Fibroblast of lung (primary cell): Measurements from ENCODE around the gene PEPD. TPM values are rescaled to one million over a fixed set of nuclear protein-coding genes. Genes with fewer than 3 reads are reported as not detected.
A peak's percentile ranks its signal among the peaks of the same experiment; 100 is the strongest.

Source experiments
- DNase-seq, 2 donors: peaks; one replicate each; pipeline versions ENCODE4 v3.0.0 to v3.0.0-alpha.2; 2010; ENCODE audit warnings: low read depth in 2 of 2
- H2AFZ ChIP-seq: 2 replicates; pipeline ENCODE4 v1.5.1; 2012; ENCODE audit warnings: low read length, control low read depth, inconsistent platforms
- H3K27ac ChIP-seq: 2 replicates; pipeline ENCODE4 v1.5.1; 2011; ENCODE audit warnings: low read length, control low read depth; ENCODE audit not compliant: insufficient read depth
- H3K27me3 ChIP-seq: 2 replicates; pipeline ENCODE4 v1.5.1; 2011; ENCODE audit warnings: mild to moderate bottlenecking, low read length; ENCODE audit not compliant: control insufficient read depth, insufficient read depth
- H3K36me3 ChIP-seq: 2 replicates; pipeline ENCODE4 v1.5.1; 2011; ENCODE audit warnings: low read length; ENCODE audit not compliant: control insufficient read depth, insufficient read depth
- H3K4me1 ChIP-seq: 2 replicates; pipeline ENCODE4 v1.5.1; 2011; ENCODE audit warnings: low read length; ENCODE audit not compliant: control insufficient read depth, insufficient read depth; ENCODE audit errors: extremely low read depth
- H3K4me2 ChIP-seq: 2 replicates; pipeline ENCODE4 v1.5.1; 2011; ENCODE audit warnings: low read length, control low read depth; ENCODE audit not compliant: insufficient read depth; ENCODE audit errors: extremely low read depth
- H3K4me3 ChIP-seq, 4 experiments: fragments of 200-600 bp in 1 of 4; sonication (generic) in 1 of 4; replicated peaks in 1 of 4; 2 replicates each; pipeline ENCODE4 v1.5.1; 2011 to 2016; ENCODE audit warnings: low read length in 4 of 4, low read depth in 3 of 4, mild to moderate bottlenecking in 3 of 4, control low read depth in 2 of 4, inconsistent platforms in 1 of 4, mixed read lengths in 1 of 4; ENCODE audit not compliant: insufficient read depth in 1 of 4; ENCODE audit errors: control extremely low read depth in 1 of 4
- H3K79me2 ChIP-seq: 2 replicates; pipeline ENCODE4 v1.5.1; 2012; ENCODE audit warnings: mild to moderate bottlenecking, low read length, inconsistent platforms; ENCODE audit not compliant: control insufficient read depth, insufficient read depth
- H3K9ac ChIP-seq: 2 replicates; pipeline ENCODE4 v1.5.1; 2011; ENCODE audit warnings: mild to moderate bottlenecking, low read length, control low read depth; ENCODE audit not compliant: insufficient read depth
- H3K9me3 ChIP-seq: 2 replicates; pipeline ENCODE4 v1.5.1; 2012; ENCODE audit warnings: low read depth, low read length; ENCODE audit not compliant: control insufficient read depth, insufficient read depth
- H4K20me1 ChIP-seq: 2 replicates; pipeline ENCODE4 v1.5.1; 2011; ENCODE audit warnings: low read length; ENCODE audit not compliant: control insufficient read depth, insufficient read depth; ENCODE audit errors: extremely low read depth
- EZH2 ChIP-seq: IDR thresholded peaks from 2 replicates; pipeline ENCODE4 v1.5.1; 2012; ENCODE audit warnings: low read length, control low read depth, mild to moderate bottlenecking; ENCODE audit errors: missing control alignments
- polyA plus RNA-seq, 2 donors: library from polyadenylated mRNA; depleted of rRNA in 1 of 2; stranded (reverse) in 1 of 2; unstranded in 1 of 2; fragments of >200 nt; gene quantifications; 2 replicates each; pipeline ENCODE4 v1.2.1, GENCODE V29; 2011 to 2012; ENCODE audit warnings: missing spikeins in 1 of 2
- total RNA-seq: library from RNA; depleted of rRNA; stranded (reverse); fragments of >200 nt; gene quantifications from 2 replicates; pipeline ENCODE4 v1.2.1, GENCODE V29; 2014
- TF ChIP-seq, protein P1 (sequence below), 2 donors: IDR thresholded peaks in 1 of 2; conservative IDR thresholded peaks in 1 of 2; 1 replicate in 1 of 2; 2 replicates in 1 of 2; pipeline ENCODE4 v1.5.1; 2011 to 2012; ENCODE audit warnings: low read length in 2 of 2, control low read depth in 1 of 2, inconsistent platforms in 1 of 2, low read depth in 1 of 2, mild to moderate bottlenecking in 1 of 2

Gene PEPD
- total and polyA plus RNA-seq, 2 donors (not counting 1 experiment from before 2014, with no cell fraction given), result 59.8 to 81.9 TPM

DNA sequence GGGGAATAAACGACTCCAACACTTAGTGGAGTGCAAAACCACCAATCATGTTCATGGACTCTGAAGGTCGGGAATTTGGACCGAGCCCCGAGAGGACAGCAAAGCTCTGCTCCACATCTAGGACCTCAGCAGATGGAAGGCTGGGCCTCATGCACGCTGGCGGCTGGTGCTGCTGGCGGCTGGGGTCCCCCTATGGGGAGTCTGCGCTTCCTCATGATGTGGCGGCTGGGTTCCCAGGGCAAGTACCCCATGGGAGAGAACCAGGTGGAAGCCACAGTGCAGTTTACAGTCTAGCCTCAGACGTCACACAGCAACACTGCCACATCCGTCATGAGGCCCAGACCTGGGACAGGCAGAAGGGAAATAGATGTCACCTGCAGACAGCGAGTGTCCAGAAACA is 13.2 kb downstream of the PEPD start:
- Histone ChIP-seq H3K4me2 (no peak overlapping the region), H3K79me2 (no peaks in the 10 kb centered on the region), H3K9ac (no peak overlapping the region), H4K20me1 (no peaks in the 10 kb centered on the region), H2AFZ (no peak overlapping the region), H3K4me3 (no peak overlapping the region), H3K9me3 (no peaks in the 10 kb centered on the region), H3K36me3 (peaks cover 2% of the 10 kb centered on the region), H3K27me3 (no peaks in the 10 kb centered on the region), H3K4me1 (no peaks in the 10 kb centered on the region), H3K27ac (no peak overlapping the region)
- no peak for DNase-seq
- TF ChIP-seq, protein P1, sequence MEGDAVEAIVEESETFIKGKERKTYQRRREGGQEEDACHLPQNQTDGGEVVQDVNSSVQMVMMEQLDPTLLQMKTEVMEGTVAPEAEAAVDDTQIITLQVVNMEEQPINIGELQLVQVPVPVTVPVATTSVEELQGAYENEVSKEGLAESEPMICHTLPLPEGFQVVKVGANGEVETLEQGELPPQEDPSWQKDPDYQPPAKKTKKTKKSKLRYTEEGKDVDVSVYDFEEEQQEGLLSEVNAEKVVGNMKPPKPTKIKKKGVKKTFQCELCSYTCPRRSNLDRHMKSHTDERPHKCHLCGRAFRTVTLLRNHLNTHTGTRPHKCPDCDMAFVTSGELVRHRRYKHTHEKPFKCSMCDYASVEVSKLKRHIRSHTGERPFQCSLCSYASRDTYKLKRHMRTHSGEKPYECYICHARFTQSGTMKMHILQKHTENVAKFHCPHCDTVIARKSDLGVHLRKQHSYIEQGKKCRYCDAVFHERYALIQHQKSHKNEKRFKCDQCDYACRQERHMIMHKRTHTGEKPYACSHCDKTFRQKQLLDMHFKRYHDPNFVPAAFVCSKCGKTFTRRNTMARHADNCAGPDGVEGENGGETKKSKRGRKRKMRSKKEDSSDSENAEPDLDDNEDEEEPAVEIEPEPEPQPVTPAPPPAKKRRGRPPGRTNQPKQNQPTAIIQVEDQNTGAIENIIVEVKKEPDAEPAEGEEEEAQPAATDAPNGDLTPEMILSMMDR (conservative IDR thresholded peaks at IDR 0.05 in 1 of 2, IDR thresholded peaks at IDR 0.05 in 1 of 2; ENCODE audit: low read depth in 1 of 2, low read length in 2 of 2), result no peak
- no peak for TF ChIP-seq EZH2

DNA sequence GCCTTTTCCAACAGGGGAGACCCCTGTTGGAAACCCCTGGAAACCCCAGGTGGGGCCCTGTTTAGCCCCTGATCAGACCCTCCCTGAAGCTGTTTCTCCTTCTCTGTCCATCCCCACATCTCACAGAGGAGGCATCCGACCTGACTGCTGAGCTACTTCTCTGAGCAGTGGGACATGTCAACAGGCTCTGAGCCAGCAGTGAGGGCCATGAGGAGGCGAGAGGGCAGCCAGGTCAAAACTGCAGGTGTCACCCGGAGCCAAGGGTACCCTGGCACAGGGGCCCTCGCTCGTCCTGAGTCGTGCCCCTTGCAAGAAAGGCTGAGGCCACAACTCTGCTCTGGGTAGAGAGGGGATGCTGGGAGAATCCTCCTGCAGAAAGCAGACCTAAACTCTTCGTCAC is 13.6 kb downstream of the PEPD start:
- Histone ChIP-seq H3K36me3 (peaks cover 2% of the 10 kb centered on the region), H3K9ac (no peak overlapping the region), H2AFZ (no peak overlapping the region), H3K79me2 (no peaks in the 10 kb centered on the region), H3K4me2 (no peak overlapping the region), H3K4me3 (no peak overlapping the region), H3K4me1 (no peaks in the 10 kb centered on the region), H3K9me3 (no peaks in the 10 kb centered on the region), H3K27ac (no peak overlapping the region), H4K20me1 (no peaks in the 10 kb centered on the region), H3K27me3 (no peaks in the 10 kb centered on the region)
- DNase-seq, result no peak
- TF ChIP-seq, protein P1 (conservative IDR thresholded peaks at IDR 0.05 in 1 of 2, IDR thresholded peaks at IDR 0.05 in 1 of 2; ENCODE audit: low read depth in 1 of 2, low read length in 2 of 2), result no peak
- TF ChIP-seq EZH2, result no peak

DNA sequence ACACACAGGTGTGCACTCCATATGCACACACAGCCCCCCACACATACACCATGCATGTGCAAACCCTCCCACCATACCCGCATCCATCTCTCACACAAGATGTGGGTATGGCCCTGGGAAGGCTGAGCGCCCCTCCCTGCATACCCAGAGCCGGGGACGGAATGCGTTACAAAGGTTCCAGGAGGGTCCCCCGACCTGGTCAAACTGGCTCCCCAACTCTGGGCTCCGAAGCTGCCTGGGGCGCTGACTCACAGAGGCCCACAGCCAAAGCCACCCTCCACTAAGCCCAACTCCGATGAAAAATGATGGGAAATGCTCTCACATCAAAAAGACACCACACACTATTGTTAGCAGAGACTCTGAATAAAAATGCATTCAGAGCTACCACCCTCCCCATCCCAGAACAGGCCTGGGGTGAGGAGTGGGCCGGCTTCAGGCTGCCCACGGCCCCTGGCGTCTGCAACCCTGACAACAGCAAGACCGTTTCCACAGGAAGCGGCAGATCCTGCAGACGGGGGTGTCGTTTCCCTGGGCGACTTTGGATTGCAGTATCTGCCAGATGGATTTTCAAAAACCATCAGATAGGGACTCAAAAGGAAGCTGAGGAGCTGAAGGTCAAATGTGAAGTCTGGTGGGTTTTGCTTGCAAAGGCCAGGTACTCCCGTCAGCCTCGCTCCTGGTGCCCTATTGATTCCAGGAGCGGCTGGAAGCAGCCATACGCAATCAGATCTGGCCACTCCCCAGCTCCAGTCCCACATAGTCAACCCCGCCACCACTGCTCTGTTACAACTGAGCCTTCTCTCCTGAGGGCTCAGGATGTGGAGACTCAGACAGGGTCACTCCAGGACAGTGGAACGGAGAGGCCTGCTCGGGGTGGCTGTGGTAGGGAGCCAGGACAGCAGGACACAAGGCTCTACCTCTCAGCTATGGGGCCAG is 14.3 kb downstream of the PEPD start:
- no peaks in the 10 kb centered on the region for H3K4me1 ChIP-seq
- DNase-seq, result peak in 1 of 2 donors; percentile 60
- H3K4me2 ChIP-seq, result no peak overlapping the region
- peaks cover 2% of the 10 kb centered on the region for H3K36me3 ChIP-seq
- H3K27me3 ChIP-seq, result no peaks in the 10 kb centered on the region
- no peaks in the 10 kb centered on the region for H4K20me1 ChIP-seq
- H2AFZ ChIP-seq, result no peak overlapping the region
- H3K79me2 ChIP-seq, result no peaks in the 10 kb centered on the region
- H3K9ac ChIP-seq, result no peak overlapping the region
- no peaks in the 10 kb centered on the region for H3K9me3 ChIP-seq
- H3K27ac ChIP-seq, result no peak overlapping the region
- no peak overlapping the region for H3K4me3 ChIP-seq
- TF ChIP-seq, protein P1 (conservative IDR thresholded peaks at IDR 0.05 in 1 of 2, IDR thresholded peaks at IDR 0.05 in 1 of 2; ENCODE audit: low read depth in 1 of 2, low read length in 2 of 2), result no peak
- no peak for TF ChIP-seq EZH2
